GM21737 (cell line): ENCODE data around the gene ZNF541.

Experiments
- ATAC-seq: cut with Tn5 transposase; IDR thresholded peaks from one replicate; pipeline ENCODE4 v1.9.1; 2021; ENCODE audit warnings: mild to moderate bottlenecking, moderate library complexity; ENCODE audit not compliant: unreplicated experiment

ZNF541 gene

DNA sequence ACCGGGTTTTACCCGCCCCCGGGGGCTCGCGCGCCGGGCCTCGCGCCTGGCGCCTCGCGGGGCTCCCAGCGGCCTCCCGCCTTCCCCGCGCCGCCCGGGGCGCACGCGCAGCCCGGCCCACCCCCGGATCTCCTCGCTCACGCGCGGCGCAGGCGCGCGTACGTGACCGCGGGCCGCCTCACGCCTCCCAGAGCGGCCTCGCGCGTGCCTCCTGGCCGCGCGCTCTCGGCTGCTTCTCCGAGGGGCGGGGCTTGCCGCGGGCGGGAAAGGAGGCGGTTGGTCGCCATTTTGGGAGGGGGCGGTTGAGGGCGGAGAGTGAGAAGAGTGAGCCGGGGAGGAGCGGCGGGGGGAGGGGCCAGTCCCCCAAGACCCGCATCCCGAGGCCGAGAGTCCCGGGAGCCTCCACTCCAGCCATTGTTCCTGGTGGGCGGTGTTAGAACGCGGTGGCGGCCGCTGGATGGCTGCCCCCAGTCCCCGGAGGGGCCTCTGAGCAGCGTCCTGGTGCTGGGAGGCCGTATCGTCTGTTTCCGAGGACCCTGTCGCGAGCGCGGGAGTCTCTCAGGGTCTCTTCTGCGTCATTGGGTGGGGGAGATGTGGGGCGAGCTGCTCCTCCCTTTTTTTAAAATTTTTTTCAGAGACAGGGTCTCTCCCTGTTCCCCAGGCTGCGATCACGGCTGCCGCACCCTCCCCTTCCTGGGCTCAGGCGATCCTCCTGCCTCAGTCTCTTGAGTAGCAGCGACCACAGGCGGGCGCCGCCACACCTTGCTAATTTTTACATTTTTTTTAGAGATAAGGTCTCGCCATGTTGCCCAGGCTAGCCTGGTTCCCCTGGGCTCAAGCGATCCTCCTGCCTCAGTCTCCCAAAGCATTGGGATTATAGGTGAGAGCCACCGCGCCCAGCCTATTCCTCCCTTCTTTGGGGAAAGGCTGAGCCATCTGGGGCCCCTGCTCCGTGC, at the start of gene ZNF541:
TSS of gene ZNF541 (minus strand) at position 78 of the 956 bp plus-strand sequence. CDS start 17,292 bp downstream, outside the sequence.
- ATAC-seq, result no peak

DNA sequence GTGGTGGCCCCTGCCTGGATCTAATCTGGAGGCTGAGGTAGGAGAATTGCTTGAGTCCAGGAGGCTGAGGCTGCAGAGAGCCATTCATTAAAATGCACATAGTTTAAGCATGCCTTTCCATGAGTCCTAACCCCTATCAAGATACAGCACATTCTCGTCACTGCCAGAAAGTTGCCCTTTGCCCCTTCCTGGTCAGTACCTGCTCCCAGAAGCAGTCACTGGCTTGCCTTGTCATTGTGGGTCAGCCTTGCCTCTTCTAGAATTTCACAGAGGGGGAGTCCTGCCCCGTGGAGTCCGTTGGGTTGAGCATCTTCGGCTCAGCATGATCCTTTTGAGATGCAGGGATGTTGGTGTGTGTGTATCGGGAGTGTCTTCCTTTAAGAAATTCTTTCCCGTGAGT, 46.8 kb upstream of the ZNF541 start:
- ATAC-seq, result no peak

DNA sequence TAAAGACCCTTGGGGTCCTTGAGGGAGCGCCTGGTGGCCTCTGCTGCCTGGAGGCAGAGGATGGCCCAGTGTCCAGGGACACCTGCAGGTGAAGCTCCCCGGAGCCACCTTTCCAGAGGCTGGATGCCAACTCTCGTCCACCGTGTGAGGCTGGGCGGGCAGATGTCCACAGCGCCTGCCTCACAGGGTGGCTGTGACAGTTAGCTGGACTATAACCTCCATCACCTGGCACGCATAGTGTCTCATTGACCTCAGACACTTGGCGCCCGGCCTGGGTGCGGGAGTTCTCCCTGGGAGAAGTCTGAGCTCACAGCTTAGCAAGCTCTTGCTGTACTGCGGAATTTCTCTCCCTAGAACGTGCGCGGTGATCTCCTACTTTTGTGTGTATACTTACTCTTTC, 45.8 kb upstream of the ZNF541 start:
- ATAC-seq, result no peak

- no peak for ATAC-seq
Observed at GRCh38 chr19:47615714-47616113, 42.8 kb upstream of the ZNF541 start.

- no peak for ATAC-seq
Observed at GRCh38 chr19:47615230-47615629, 42.3 kb upstream of the ZNF541 start.

DNA sequence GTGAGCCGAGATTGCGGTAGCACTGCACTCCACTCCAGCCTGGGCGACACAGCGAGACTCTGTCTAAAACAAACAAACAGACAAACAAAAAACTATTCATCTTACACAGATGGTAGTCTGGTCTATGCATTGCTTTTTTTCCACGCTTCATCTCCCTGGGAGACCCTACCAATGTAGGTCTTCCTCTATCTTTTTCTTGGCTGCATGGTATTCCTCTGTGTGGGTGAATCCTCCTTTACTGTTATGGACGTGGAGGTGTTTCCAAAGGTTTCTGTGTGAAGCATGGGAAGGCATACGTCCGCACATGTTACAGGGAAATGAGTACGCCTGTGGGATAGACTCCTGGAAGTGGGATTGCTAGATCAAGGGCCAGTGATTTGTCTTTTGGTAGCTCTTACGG, 41.6 kb upstream of the ZNF541 start:
- no peak for ATAC-seq

GRCh38 chr19:47614021-47614295, 41.0 kb upstream of the ZNF541 start:
- no peak for ATAC-seq

GRCh38 chr19:47613165-47614020, 40.4 kb upstream of the ZNF541 start:
- no peak for ATAC-seq

GRCh38 chr19:47610902-47611301, 38.0 kb upstream of the ZNF541 start:
- no peak for ATAC-seq

DNA sequence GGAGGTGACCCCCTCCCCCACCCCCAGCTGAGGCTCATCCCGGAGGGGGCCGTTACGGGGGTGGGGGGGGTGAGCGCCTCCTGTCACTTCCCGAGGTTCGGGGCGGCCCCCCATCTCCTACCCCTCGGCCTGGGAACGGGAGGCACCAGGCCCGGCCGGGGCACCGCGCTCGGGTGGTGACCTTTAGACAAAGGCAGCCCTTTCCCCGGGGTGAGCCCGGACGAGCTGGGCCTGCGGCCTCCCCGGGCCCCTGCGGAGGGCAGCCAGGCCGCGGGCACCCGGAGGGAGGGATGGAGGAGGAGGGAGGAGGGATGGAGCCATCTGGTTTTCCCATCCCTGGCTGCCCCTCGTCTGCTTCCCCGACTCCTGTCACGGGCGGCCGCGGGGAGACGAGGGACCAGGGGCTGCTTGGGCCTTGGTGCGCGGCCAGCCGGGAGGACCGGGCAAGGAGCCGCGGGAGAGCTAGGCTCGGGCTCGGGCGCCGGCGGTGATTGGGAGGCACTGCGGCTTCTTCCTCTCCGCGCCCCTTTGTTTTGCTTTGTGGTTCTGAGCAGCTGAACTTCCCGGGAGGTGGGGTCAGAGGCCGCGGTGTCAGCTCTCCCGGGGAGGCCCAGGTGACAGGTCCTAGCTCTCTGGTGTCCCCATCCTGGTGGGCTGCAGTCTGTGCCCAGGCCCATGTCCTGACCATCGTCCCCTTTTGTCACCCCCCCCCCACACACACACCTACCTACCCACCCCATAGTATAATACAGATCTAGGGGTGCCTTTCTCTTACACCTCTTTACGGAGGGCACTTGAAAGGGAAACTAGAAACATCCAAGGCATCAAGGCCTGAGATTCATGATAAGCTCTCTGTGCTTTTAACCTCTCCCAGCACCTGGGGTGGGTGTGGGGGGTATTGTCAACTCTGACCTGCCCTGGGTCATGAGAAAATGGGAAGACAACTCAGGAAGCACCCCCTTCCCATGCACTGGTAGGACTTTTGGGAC, 37.3 kb upstream of the ZNF541 start:
- no peak for ATAC-seq

- ATAC-seq, result peak; percentile 38
Observed at GRCh38 chr19:47608969-47609905, 36.3 kb upstream of the ZNF541 start, which contains the start of gene BICRA. BICRA (plus strand) TSS chr19:47609134; CDS start chr19:47673575, 64,441 bp downstream.

- peak; percentile 74 for ATAC-seq
Observed at GRCh38 chr19:47608074-47608918, 35.3 kb upstream of the ZNF541 start.

GRCh38 chr19:47607564-47608073, 34.7 kb upstream of the ZNF541 start:
- ATAC-seq, result no peak

GRCh38 chr19:47603706-47604565, 31.0 kb upstream of the ZNF541 start:
- no peak for ATAC-seq

DNA sequence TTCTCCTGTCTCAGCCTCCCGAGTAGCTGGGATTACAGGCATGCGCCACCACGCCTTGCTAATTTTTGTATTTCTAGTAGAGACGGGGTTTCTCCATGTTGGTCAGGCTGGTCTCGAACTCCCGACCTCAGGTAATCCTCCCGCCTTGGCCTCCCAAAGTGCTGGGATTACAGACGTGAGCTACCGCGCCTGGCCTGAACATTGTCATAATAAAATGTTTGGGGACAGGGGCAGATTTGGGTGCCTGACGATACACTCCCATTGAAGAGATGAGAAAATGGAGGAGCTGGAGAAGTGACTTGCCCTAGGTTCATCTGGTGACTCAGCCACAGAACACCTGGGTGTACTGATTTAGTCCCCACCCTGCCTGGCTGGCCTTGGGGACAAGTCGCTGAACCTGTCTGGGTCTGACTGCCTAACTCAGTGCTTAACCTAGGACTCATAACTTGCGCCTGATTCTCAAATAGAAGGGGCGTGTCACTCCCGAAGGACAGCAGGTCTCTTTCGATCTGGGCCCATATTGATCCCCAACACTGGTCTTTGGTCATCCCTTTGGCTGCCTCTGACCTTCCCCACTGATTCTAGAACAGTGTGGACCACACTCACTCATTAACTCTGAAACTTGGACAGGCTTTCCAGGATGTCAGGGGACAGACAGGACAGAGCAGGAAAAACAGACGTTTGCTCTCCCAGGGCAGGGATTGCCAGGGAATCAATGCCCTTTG, 28.4 kb upstream of the ZNF541 start:
- ATAC-seq, result no peak

DNA sequence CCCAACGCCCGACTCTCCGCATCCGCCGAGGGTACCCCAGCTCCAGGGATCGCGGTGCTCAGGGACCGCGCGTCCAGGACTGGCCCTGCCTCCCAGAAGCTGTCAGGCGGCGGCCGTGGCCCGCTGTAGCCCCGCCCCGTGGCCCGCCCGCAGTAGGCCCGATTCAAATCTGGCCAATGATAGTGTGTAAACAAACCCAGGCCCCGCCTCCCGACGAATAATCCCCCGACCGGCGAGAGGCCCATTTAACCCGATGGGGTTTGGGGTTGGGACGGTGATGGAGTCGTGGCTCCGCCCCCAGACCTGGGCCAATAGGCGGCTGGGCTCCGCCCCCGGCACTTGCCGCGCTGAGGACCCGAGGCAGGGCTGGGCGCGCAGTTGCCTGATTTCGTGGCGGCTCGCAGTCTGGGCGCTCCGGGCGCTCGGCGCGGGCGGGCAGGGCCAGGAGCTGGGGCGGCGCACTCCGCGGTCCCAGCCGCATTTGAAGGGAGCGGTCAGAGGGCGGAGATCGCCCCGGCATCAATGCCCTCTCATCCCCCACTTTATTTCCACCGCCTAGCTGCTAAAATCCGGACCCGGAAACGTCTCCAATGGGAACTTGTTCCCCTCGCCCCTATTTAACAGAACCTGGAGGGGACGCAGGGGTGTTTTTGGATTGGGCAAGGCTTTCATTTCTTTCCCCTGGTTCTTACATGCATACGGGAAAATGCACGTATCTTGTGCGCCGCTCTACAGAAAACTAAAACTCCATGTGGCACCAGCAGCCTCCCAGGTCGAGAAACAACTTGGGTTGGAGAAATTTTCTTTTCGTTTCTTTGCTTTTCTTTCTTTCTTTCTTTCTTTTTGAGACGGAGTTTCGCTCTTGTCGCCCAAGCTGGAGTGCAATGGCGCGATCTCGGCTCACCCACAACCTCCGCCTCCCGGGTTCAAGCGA, 27.6 kb upstream of the ZNF541 start:
- ATAC-seq, result peak; percentile 91
